HG03097 (cell line): ENCODE measurements around the gene RECQL.
"Not testable (repeated sequence)": the region's sequence is repeated elsewhere in the genome, so short reads cannot be mapped to it uniquely, and the experiment has no call there.

Source experiments
- ATAC-seq: cut with Tn5 transposase; IDR thresholded peaks from one replicate; pipeline ENCODE4 v1.9.1; 2021; ENCODE audit not compliant: unreplicated experiment, low FRiP score

The RECQL gene

GRCh38 chr12:21434699-21435098, 66.7 kb downstream of the RECQL start:
- no peak for ATAC-seq

DNA sequence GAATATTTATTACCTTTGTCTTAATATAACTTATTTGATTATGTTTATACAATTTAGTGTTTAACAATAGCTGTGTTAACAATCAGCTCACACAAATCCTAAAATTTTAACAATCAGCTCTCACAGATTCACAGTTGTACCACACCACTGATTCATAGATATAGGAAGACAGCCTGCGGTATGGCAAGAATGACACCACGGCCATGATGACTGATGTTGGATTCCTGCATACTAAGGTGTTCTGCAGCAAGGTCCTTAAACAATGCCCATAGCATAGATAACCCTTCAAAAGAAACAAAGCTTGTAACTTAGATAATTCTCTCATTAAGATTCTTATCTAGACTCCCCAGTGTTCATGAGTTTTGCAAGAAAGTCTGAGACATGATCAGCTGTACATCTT, 67.9 kb downstream of the RECQL start:
- ATAC-seq: no peak

- no peak for ATAC-seq
These were observed 71.4 kb downstream of the RECQL start for GRCh38 chr12:21429994-21430393.

GRCh38 chr12:21428241-21428640, 73.2 kb downstream of the RECQL start:
- ATAC-seq: no peak

DNA sequence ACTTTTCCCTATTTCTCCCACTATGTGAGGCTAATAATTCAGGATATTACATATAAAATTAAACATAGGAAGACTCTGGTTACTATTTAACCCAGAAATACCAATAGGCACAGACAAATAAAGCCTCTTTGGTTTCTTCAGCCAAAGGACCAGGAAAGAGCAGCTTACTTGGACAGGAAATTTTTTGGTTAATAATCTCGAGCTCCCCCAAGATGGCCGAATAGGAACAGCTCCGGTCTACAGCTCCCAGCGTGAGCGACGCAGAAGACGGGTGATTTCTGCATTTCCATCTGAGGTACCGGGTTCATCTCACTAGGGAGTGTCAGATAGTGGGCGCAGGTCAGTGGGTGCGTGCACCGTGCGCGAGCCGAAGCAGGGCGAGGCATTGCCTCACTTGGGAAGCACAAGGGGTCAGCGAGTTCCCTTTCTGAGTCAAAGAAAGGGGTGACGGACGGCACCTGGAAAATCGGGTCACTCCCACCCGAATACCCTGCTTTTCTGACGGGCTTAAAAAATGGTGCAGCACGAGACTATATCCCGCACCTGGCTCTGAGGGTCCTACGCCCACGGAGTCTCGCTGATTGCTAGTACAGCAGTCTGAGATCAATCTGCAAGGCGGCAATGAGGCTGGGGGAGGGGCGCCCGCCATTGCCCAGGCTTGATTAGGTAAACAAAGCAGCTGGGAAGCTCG, 82.3 kb downstream of the RECQL start:
- not testable (repeated sequence) for ATAC-seq
